HepG2 (cell line): Measurements from ENCODE around the gene C16orf87. TPM values are rescaled to one million over a fixed set of nuclear protein-coding genes. Genes with fewer than 3 reads are reported as not detected.

Experiments
- ARID4A ChIP-seq: sonication (generic); formaldehyde crosslinking; IDR thresholded peaks from 2 replicates; pipeline ENCODE4 v1.5.0; 2020; ENCODE audit warnings: mild to moderate bottlenecking, missing genetic modification reagents, borderline replicate concordance
- DMAP1 ChIP-seq: IDR thresholded peaks from 2 replicates; pipeline ENCODE4 v1.6.1; 2016
- DNMT3B ChIP-seq: conservative IDR thresholded peaks from 2 replicates; pipeline ENCODE4 v1.6.1; 2016; ENCODE audit warnings: missing biosample characterization, control low read depth
- ESRRA ChIP-seq: sonication (generic); formaldehyde crosslinking; IDR thresholded peaks from 2 replicates; pipeline ENCODE4 v1.5.1; 2020; ENCODE audit warnings: mild to moderate bottlenecking, low read depth, missing genetic modification reagents
- GATA4 ChIP-seq: sonication (generic); IDR thresholded peaks from 2 replicates; pipeline ENCODE4 v1.6.1; 2016; ENCODE audit warnings: antibody characterized with exemption, low read depth, borderline replicate concordance
- GMEB2 ChIP-seq: IDR thresholded peaks from 2 replicates; pipeline ENCODE4 v1.6.1; 2016; ENCODE audit warnings: missing biosample characterization, missing genetic modification reagents, low read depth
- HHEX ChIP-seq: IDR thresholded peaks from 2 replicates; pipeline ENCODE4 v1.6.1; 2016; ENCODE audit warnings: control low read depth
- HNRNPLL ChIP-seq: fragments of 200-400 bp; formaldehyde crosslinking; IDR thresholded peaks from 2 replicates; pipeline ENCODE4 v1.6.1; 2017; ENCODE audit warnings: mild to moderate bottlenecking, low read depth, low read length; ENCODE audit not compliant: poor library complexity, severe bottlenecking
- JUN ChIP-seq: sonication (generic); formaldehyde crosslinking; IDR thresholded peaks from 2 replicates; pipeline ENCODE4 v1.4.0; 2020; ENCODE audit warnings: mild to moderate bottlenecking, missing genetic modification reagents
- RAD51 ChIP-seq: fragments of 450-650 bp; IDR thresholded peaks from 2 replicates; pipeline ENCODE4 v1.6.1; 2016; ENCODE audit warnings: borderline replicate concordance
- SRF ChIP-seq: IDR thresholded peaks from 2 replicates; pipeline ENCODE4 v1.6.1; 2011; ENCODE audit warnings: mild to moderate bottlenecking, low read depth, low read length, moderate library complexity
- TBX3 ChIP-seq: fragments of 450-650 bp; IDR thresholded peaks from 2 replicates; pipeline ENCODE4 v1.6.1; 2017; ENCODE audit warnings: antibody characterized with exemption, mild to moderate bottlenecking, inconsistent platforms, borderline replicate concordance
- ZBTB38 ChIP-seq: sonication (generic); formaldehyde crosslinking; IDR thresholded peaks from 2 replicates; pipeline ENCODE4 v1.5.1; 2020; ENCODE audit warnings: mild to moderate bottlenecking, missing genetic modification reagents
- ZNF205 ChIP-seq: IDR thresholded peaks from 2 replicates; pipeline ENCODE4 v1.6.1; 2018; ENCODE audit warnings: missing biosample characterization, missing genetic modification reagents
- ZNF224 ChIP-seq: sonication (generic); formaldehyde crosslinking; IDR thresholded peaks from 2 replicates; pipeline ENCODE4 v1.5.0; 2020; ENCODE audit warnings: mild to moderate bottlenecking, missing genetic modification reagents
- ZNF33B ChIP-seq: sonication (generic); formaldehyde crosslinking; IDR thresholded peaks from 2 replicates; pipeline ENCODE4 v1.5.1; 2020; ENCODE audit warnings: mild to moderate bottlenecking, missing genetic modification reagents
- ZNF460 ChIP-seq: sonication (generic); formaldehyde crosslinking; IDR thresholded peaks from 2 replicates; pipeline ENCODE4 v1.5.1; 2020; ENCODE audit warnings: missing genetic modification reagents, mild to moderate bottlenecking, borderline replicate concordance
- ZNF562 ChIP-seq: sonication (generic); formaldehyde crosslinking; IDR thresholded peaks from 2 replicates; pipeline ENCODE4 v1.8.0; 2022; ENCODE audit warnings: missing genetic modification reagents, borderline replicate concordance
- ZNF572 ChIP-seq: sonication (generic); formaldehyde crosslinking; IDR thresholded peaks from 2 replicates; pipeline ENCODE4 v1.5.1; 2020; ENCODE audit warnings: mild to moderate bottlenecking, missing genetic modification reagents
- ZNF615 ChIP-seq: sonication (generic); formaldehyde crosslinking; IDR thresholded peaks from 2 replicates; pipeline ENCODE4 v1.5.0; 2020; ENCODE audit warnings: mild to moderate bottlenecking, missing genetic modification reagents, borderline replicate concordance
- ZNF703 ChIP-seq: sonication (generic); formaldehyde crosslinking; IDR thresholded peaks from 2 replicates; pipeline ENCODE4 v1.5.1; 2020; ENCODE audit warnings: missing genetic modification reagents, mild to moderate bottlenecking, moderate library complexity, borderline replicate concordance
- ZNF839 ChIP-seq: sonication (generic); formaldehyde crosslinking; IDR thresholded peaks from 2 replicates; pipeline ENCODE4 v1.4.0; 2020; ENCODE audit warnings: missing genetic modification reagents, mild to moderate bottlenecking, borderline replicate concordance
- polyA plus RNA-seq, 8 experiments: library from polyadenylated mRNA; depleted of rRNA in 3 of 8; stranded (reverse) in 7 of 8; unstranded in 1 of 8; fragments of >200 nt; fragmentation: Illumina TruSeq in 4 of 8; extraction: Trizol in 4 of 8; gene quantifications; 2 replicates each; pipeline versions ENCODE4 v1.2.1 to v1.2.3, GENCODE V29; 2011 to 2016; ENCODE audit warnings: low read depth in 4 of 8, missing spikeins in 1 of 8, mixed read lengths in 1 of 8; ENCODE audit not compliant: insufficient read depth in 1 of 8
- total RNA-seq, 5 experiments: library from RNA; depleted of rRNA; stranded (reverse); fragments of >200 nt; fragmentation: Illumina TruSeq; extraction: Trizol; gene quantifications; 2 replicates each; pipeline ENCODE4 v1.2.3, GENCODE V29; 2016; ENCODE audit warnings: low read depth in 1 of 5
- TF ChIP-seq, protein P1 (sequence below): sonication (generic); formaldehyde crosslinking; IDR thresholded peaks from 2 replicates; pipeline ENCODE4 v1.8.1; 2023; ENCODE audit warnings: mild to moderate bottlenecking, missing genetic modification reagents, borderline replicate concordance
- TF ChIP-seq, protein P2 (sequence below): sonication (generic); formaldehyde crosslinking; IDR thresholded peaks from 2 replicates; pipeline ENCODE4 v1.5.0; 2020; ENCODE audit warnings: missing genetic modification reagents
- TF ChIP-seq, protein P3 (sequence below): sonication (generic); formaldehyde crosslinking; IDR thresholded peaks from 2 replicates; pipeline ENCODE4 v1.4.0; 2020; ENCODE audit warnings: missing genetic modification reagents

The C16orf87 gene
- total and polyA plus RNA-seq, 2 of the 13 experiments (the other 11 are each of a cell fraction or from before 2014, with no cell fraction given) = 8.6 to 19.5 TPM

DNA sequence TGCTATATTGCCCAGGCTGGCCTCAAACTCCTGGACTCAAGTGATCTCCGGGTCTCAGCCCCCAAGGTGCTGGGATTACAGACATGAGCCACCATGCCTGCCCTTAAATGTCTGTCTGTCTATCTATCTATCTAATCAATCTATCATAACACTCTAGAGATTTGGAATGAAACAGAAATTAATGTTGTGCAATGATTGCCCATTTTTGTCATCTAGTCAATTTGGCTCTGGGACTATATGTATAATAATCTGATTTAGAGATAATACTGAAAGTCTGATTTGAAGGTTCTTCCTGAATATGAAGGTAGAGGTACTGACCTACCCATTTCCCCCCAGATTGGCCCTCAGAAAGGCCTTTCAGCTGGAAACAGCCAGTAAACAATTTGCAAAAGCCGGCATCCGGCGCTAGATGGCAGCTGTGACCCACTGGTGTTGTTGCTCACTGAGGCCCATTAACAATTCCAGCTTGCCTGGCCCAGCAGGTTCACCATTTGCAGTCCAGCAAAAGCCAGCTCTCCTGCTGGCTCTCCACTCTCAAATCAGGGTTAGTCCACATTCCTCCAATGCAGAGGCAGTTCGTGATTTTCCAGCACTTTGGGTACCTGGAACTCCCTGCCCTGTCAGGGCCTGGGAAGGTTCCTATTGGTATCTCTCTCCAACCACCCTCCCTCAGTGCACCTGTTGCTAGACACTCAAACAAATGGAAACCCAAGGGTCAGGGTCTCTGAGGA, 22.9 kb upstream of the C16orf87 start (continued):
- TF ChIP-seq ZNF572 (CRISPR knock-in tag) (peak; percentile 90), DNMT3B (CRISPR knock-in tag) (no peak), RAD51 (no peak), ZNF839 (CRISPR knock-in tag) (no peak), ZNF224 (no peak), GMEB2 (CRISPR knock-in tag) (no peak), ZNF703 (CRISPR knock-in tag) (no peak), TBX3 (no peak), DMAP1 (CRISPR knock-in tag) (no peak), HHEX (CRISPR knock-in tag) (no peak), ZNF205 (CRISPR knock-in tag) (peak; percentile 80), ZBTB38 (CRISPR knock-in tag) (no peak; the same call in 1 of the 2 replicates), ARID4A (CRISPR knock-in tag) (no peak; the same call in 1 of the 2 replicates), ZNF615 (CRISPR knock-in tag) (no peak), SRF (no peak), HNRNPLL (no peak), ESRRA (CRISPR knock-in tag) (no peak), ZNF460 (CRISPR knock-in tag) (no peak), JUN (no peak), GATA4 (no peak), ZNF562 (no peak), ZNF33B (CRISPR knock-in tag) (peak; percentile 75; the same call in 1 of the 2 replicates)
- TF ChIP-seq, protein P1, sequence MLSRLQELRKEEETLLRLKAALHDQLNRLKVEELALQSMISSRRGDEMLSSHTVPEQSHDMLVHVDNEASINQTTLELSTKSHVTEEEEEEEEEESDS (CRISPR knock-in tag) = no peak
- TF ChIP-seq, protein P2, sequence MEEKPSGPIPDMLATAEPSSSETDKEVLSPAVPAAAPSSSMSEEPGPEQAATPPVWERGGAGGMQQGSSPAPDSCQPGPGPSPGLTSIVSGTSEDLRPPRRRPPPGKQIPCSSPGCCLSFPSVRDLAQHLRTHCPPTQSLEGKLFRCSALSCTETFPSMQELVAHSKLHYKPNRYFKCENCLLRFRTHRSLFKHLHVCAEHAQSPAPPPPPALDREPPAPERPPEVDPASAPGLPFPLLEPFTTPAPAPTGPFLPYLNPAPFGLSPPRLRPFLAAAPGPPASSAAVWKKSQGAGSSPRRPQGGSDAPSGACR = no peak
- TF ChIP-seq, protein P3, sequence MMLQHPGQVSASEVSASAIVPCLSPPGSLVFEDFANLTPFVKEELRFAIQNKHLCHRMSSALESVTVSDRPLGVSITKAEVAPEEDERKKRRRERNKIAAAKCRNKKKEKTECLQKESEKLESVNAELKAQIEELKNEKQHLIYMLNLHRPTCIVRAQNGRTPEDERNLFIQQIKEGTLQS (CRISPR knock-in tag) = no peak
